Gastroesophageal sphincter (tissue), 3 donors: ENCODE results near the gene ZNF821.
"Not testable (repeated sequence)": the region's sequence is repeated elsewhere in the genome, so short reads cannot be mapped to it uniquely, and the experiment has no call there.

Experiments used
- CTCF ChIP-seq, 4 experiments: fragments of 200-600 bp in 2 of 4; fragments of 450-650 bp in 2 of 4; sonication (generic) in 1 of 4; IDR thresholded peaks; one replicate each; pipeline ENCODE4 v1.5.1; 2017 to 2019; ENCODE audit warnings: antibody characterized with exemption in 4 of 4, mild to moderate bottlenecking in 2 of 4, moderate library complexity in 2 of 4
- POLR2A ChIP-seq, 2 donors: fragments of 450-650 bp; IDR thresholded peaks; one replicate each; pipeline ENCODE4 v1.6.1; 2017; ENCODE audit warnings: antibody characterized with exemption in 2 of 2, mild to moderate bottlenecking in 2 of 2, moderate library complexity in 1 of 2

- TF ChIP-seq POLR2A, CTCF (IDR thresholded peaks at IDR 0.05): not testable (repeated sequence)
Measured at GRCh38 chr16:71831698-71832097, 52.3 kb downstream of the ZNF821 start.
